ENCODE results near the gene SLC2A13.

SLC2A13 gene

DNA sequence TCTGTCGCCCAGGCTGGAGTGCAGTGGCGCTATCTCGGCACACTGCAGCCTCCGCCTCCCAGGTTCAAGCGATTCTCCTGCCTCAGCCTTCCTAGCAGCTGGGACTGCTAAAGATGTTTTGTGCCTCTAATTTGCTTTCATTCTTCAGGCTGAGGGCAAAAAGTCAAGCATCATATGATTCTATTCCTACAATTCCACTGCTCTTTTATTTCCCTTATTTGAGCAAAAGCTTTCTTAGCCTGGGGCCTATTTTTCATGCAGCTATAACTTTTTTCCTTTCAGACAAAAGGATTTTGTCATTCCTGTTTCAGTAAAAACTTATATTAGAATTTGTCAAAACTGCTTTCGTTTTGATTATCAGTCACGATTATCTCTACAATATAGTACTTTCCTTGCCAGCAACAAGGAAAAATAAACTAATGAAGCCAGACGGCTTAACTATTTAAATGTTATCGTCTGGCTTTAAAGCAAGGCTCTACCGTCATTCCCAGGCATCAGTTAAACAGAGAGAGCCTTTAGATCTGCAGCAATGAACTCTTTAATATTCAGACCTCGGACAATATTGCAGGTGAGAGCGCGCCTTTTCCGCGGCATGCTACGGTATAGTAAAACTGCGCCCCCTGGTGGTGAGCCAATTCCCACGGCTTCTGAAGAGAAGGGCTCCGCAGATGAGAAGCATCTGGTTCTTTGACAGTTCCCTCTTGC lies 1.4 kb upstream of the SLC2A13 start:
- Histone ChIP-seq H3K27ac (ENCODE audit: poor library complexity, severe bottlenecking) (no peak overlapping the region), H3K36me3 (ENCODE audit: low read depth) (no peaks in the 10 kb centered on the region), H3K4me3 (ENCODE audit: severe bottlenecking) (peak overlapping the region; percentile 19), H3K4me1 (ENCODE audit: insufficient read depth, poor library complexity, severe bottlenecking) (no peaks in the 10 kb centered on the region), H3K27me3 (ENCODE audit: insufficient read depth, poor library complexity, severe bottlenecking) (no peaks in the 10 kb centered on the region), H3K9me3 (ENCODE audit: severe bottlenecking) (no peaks in the 10 kb centered on the region)
- TF ChIP-seq, protein P1, sequence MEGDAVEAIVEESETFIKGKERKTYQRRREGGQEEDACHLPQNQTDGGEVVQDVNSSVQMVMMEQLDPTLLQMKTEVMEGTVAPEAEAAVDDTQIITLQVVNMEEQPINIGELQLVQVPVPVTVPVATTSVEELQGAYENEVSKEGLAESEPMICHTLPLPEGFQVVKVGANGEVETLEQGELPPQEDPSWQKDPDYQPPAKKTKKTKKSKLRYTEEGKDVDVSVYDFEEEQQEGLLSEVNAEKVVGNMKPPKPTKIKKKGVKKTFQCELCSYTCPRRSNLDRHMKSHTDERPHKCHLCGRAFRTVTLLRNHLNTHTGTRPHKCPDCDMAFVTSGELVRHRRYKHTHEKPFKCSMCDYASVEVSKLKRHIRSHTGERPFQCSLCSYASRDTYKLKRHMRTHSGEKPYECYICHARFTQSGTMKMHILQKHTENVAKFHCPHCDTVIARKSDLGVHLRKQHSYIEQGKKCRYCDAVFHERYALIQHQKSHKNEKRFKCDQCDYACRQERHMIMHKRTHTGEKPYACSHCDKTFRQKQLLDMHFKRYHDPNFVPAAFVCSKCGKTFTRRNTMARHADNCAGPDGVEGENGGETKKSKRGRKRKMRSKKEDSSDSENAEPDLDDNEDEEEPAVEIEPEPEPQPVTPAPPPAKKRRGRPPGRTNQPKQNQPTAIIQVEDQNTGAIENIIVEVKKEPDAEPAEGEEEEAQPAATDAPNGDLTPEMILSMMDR (IDR thresholded peaks at IDR 0.05; ENCODE audit: poor library complexity, severe bottlenecking): peak; percentile 93
- peak; percentile 79 for DNase-seq (ENCODE audit: low spot score)
- ATAC-seq (ENCODE audit: low read depth): peak; percentile 46

DNA sequence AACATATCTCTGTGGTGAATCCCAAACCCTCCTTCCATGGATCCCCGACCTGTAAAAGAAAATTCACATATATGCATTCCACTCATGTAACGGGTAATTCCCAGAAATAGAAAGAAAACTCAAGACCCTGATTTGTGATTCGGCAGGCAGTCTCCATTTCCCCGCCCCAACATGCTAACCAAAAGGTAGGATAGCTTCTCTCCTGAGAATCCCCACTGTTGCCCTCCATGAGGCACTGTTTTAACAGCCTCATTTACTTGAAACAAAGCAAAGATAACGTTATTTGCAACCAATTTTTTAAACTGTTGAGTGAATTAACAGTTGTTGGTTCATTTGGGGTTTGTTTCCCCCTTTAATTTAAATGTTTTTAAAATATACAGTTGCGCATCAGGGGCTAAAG lies 774 bp upstream of the SLC2A13 start:
- H3K27me3 ChIP-seq (ENCODE audit: insufficient read depth, poor library complexity, severe bottlenecking): no peaks in the 10 kb centered on the region
- TF ChIP-seq, protein P1 (IDR thresholded peaks at IDR 0.05; ENCODE audit: poor library complexity, severe bottlenecking): no peak
- no peak overlapping the region for H3K27ac ChIP-seq (ENCODE audit: poor library complexity, severe bottlenecking)
- DNase-seq (ENCODE audit: low spot score) (no peak), ATAC-seq (ENCODE audit: low read depth) (no peak)
- peak overlapping the region; percentile 67 for H3K4me3 ChIP-seq (ENCODE audit: severe bottlenecking)
- no peaks in the 10 kb centered on the region for H3K4me1 ChIP-seq (ENCODE audit: insufficient read depth, poor library complexity, severe bottlenecking)
- H3K36me3 ChIP-seq (ENCODE audit: low read depth): no peaks in the 10 kb centered on the region
- H3K9me3 ChIP-seq (ENCODE audit: severe bottlenecking): no peaks in the 10 kb centered on the region

DNA sequence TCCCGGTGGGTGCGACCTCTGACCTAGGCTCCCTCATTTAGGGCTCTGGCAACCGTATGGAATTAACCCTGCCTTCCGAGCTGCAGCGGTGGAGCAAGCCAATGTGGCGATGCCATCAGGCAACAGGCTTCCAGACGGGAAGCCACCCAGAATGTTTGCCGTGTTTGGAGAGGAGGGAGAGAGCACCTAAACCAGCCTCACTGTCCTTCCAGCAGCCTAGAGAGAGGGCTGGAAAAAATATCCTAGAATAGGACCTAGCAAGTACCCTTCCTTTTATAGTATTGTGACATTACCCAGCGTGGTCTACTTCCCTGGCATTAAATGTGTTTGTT lies 287 bp upstream of the SLC2A13 start:
- Histone ChIP-seq H3K9me3 (ENCODE audit: severe bottlenecking) (no peaks in the 10 kb centered on the region), H3K4me3 (ENCODE audit: severe bottlenecking) (peak overlapping the region; percentile 67), H3K36me3 (ENCODE audit: low read depth) (no peaks in the 10 kb centered on the region), H3K4me1 (ENCODE audit: insufficient read depth, poor library complexity, severe bottlenecking) (no peaks in the 10 kb centered on the region), H3K27me3 (ENCODE audit: insufficient read depth, poor library complexity, severe bottlenecking) (no peaks in the 10 kb centered on the region), H3K27ac (ENCODE audit: poor library complexity, severe bottlenecking) (no peak overlapping the region)
- ATAC-seq (ENCODE audit: low read depth) (peak; percentile 7; the same call in 1 of the 3 replicates), DNase-seq (ENCODE audit: low spot score) (no peak)
- TF ChIP-seq, protein P1 (IDR thresholded peaks at IDR 0.05; ENCODE audit: poor library complexity, severe bottlenecking): no peak

DNA sequence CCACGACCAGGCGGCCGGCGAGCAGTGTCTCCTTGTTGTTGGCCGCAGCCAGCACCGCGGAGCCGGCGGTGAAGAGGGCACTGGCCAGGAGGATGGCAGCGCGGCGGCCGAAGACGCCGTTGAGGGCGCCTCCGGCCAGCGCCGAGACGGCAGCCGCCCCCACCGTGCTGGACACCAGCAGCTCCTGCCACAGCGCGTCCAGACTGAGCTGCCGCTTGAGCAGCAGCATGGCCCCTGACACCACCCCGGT lies 691 bp downstream of the SLC2A13 start:
- H3K4me1 ChIP-seq (ENCODE audit: insufficient read depth, poor library complexity, severe bottlenecking): no peaks in the 10 kb centered on the region
- H3K27me3 ChIP-seq (ENCODE audit: insufficient read depth, poor library complexity, severe bottlenecking): no peaks in the 10 kb centered on the region
- no peaks in the 10 kb centered on the region for H3K9me3 ChIP-seq (ENCODE audit: severe bottlenecking)
- no peak overlapping the region for H3K27ac ChIP-seq (ENCODE audit: poor library complexity, severe bottlenecking)
- H3K36me3 ChIP-seq (ENCODE audit: low read depth): no peaks in the 10 kb centered on the region
- ATAC-seq (ENCODE audit: low read depth) (peak; percentile 54), DNase-seq (ENCODE audit: low spot score) (no peak)
- peak overlapping the region; percentile 67 for H3K4me3 ChIP-seq (ENCODE audit: severe bottlenecking)
- TF ChIP-seq, protein P1 (IDR thresholded peaks at IDR 0.05; ENCODE audit: poor library complexity, severe bottlenecking): no peak

DNA sequence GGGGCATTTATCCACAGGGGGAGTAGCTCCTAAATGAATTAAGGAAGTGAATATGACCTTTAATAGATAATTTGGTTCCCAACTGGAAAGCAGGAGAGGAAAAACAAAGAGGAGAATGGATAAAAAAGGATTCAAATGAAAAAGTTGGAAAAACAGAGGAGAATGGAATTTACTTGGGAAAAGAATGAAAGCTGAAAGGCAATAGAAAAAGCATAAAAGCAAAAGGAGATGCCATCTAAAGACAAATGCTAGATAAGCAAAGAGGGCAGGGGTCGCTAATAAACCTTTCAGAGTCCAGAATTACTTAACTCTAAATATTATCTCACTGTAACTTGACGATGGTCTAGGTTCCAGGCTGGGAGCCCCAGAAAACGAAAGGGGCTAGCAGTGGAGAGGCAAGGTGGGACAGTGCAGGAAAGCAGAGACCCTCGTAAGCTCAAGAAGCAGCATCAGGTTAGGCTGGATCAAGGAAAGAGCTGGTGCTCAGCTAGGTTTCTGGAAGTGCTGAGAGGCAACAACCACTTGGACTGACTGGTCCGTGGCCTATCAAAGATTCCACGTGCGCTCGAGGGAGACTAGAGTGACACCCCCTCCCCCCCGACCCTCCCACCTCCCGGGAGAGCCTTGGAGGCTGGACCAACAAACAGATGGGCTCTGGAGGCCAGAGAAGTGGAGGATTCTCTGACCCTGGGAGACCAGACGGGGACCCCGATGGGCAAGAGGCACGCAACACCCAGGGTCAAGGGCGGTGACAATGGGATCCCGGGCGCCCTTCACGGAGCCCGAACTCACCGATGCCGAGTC lies 1.2 kb downstream of the SLC2A13 start:
- no peaks in the 10 kb centered on the region for H3K9me3 ChIP-seq (ENCODE audit: severe bottlenecking)
- ATAC-seq (ENCODE audit: low read depth): no peak
- TF ChIP-seq, protein P1 (IDR thresholded peaks at IDR 0.05; ENCODE audit: poor library complexity, severe bottlenecking): no peak
- no peaks in the 10 kb centered on the region for H3K4me1 ChIP-seq (ENCODE audit: insufficient read depth, poor library complexity, severe bottlenecking)
- no peak for DNase-seq (ENCODE audit: low spot score)
- no peaks in the 10 kb centered on the region for H3K27me3 ChIP-seq (ENCODE audit: insufficient read depth, poor library complexity, severe bottlenecking)
- H3K36me3 ChIP-seq (ENCODE audit: low read depth): no peaks in the 10 kb centered on the region
- no peak overlapping the region for H3K27ac ChIP-seq (ENCODE audit: poor library complexity, severe bottlenecking)
- peak overlapping the region; percentile 67 for H3K4me3 ChIP-seq (ENCODE audit: severe bottlenecking)
